KMS-11 (cell line): Measurements from ENCODE around the gene TBC1D14.

ENCODE experiments used
- H2AFZ ChIP-seq: fragments of 200-600 bp; sonication (generic); 2 replicates; pipeline ENCODE4 v1.6.1; 2016; ENCODE audit warnings: antibody characterized with exemption, mixed run types, low read depth
- H3K27ac ChIP-seq: fragments of 200-600 bp; sonication (generic); 2 replicates; pipeline ENCODE4 v1.6.1; 2016; ENCODE audit warnings: mild to moderate bottlenecking, mixed run types
- H3K27me3 ChIP-seq: fragments of 200-600 bp; sonication (generic); 2 replicates; pipeline ENCODE4 v1.6.1; 2017; ENCODE audit warnings: mild to moderate bottlenecking, low read depth, mixed run types, moderate library complexity; ENCODE audit not compliant: insufficient read depth
- H3K36me3 ChIP-seq: fragments of 200-600 bp; sonication (generic); 2 replicates; pipeline ENCODE4 v1.6.1; 2017; ENCODE audit warnings: mild to moderate bottlenecking, mixed run types; ENCODE audit not compliant: insufficient read depth
- H3K4me1 ChIP-seq: fragments of 200-600 bp; sonication (generic); 2 replicates; pipeline ENCODE4 v1.6.1; 2016; ENCODE audit warnings: mild to moderate bottlenecking, low read depth, mixed run types; ENCODE audit not compliant: poor library complexity, severe bottlenecking
- H3K4me2 ChIP-seq: fragments of 200-600 bp; sonication (generic); 2 replicates; pipeline ENCODE4 v1.7.0; 2016; ENCODE audit warnings: mild to moderate bottlenecking, mixed run types
- H3K4me3 ChIP-seq: fragments of 200-600 bp; sonication (generic); IDR thresholded peaks from 2 replicates; pipeline ENCODE4 v1.6.1; 2017; ENCODE audit warnings: low read depth, low read length, mixed read lengths; ENCODE audit not compliant: insufficient read depth
- H3K79me2 ChIP-seq: fragments of 200-600 bp; sonication (generic); 2 replicates; pipeline ENCODE4 v1.6.1; 2016; ENCODE audit warnings: low read depth, mixed run types; ENCODE audit not compliant: insufficient read depth
- H3K9ac ChIP-seq: fragments of 200-600 bp; sonication (generic); 2 replicates; pipeline ENCODE4 v1.6.1; 2016; ENCODE audit warnings: mild to moderate bottlenecking, mixed run types
- H4K20me1 ChIP-seq: fragments of 200-600 bp; sonication (generic); 2 replicates; pipeline ENCODE4 v1.6.1; 2016; ENCODE audit warnings: mild to moderate bottlenecking, mixed run types; ENCODE audit not compliant: insufficient read depth
- TF ChIP-seq, protein P1 (sequence below): fragments of 200-600 bp; sonication (generic); conservative IDR thresholded peaks from 2 replicates; pipeline ENCODE4 v1.6.1; 2017; ENCODE audit warnings: low read depth, mild to moderate bottlenecking, antibody characterized with exemption, low read length, moderate library complexity, mixed read lengths

Gene TBC1D14

DNA sequence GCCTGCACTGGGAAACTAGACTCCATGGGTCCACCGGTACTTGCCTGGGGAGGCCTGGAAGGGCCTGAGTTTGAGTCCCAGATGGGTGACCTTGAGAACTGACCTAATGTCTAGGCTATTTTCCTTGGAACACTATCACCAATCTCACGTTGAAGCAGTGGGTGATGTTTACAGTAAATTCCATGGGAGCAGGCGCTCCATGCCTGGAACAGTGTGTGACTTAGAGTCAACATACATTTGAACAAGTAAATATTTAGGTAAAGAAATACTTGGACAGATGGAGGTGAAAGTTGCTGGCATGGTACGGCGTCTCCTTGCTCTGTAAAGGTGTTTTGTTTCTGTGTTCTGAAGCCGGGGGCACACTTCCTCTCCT lies 47.5 kb downstream of the TBC1D14 start:
- no peaks in the 10 kb centered on the region for H3K79me2 ChIP-seq
- H3K4me2 ChIP-seq = no peak overlapping the region
- peaks cover 2% of the 10 kb centered on the region for H3K4me1 ChIP-seq
- H3K27me3 ChIP-seq = no peaks in the 10 kb centered on the region
- H3K27ac ChIP-seq = no peak overlapping the region
- no peak overlapping the region for H3K4me3 ChIP-seq
- TF ChIP-seq, protein P1, sequence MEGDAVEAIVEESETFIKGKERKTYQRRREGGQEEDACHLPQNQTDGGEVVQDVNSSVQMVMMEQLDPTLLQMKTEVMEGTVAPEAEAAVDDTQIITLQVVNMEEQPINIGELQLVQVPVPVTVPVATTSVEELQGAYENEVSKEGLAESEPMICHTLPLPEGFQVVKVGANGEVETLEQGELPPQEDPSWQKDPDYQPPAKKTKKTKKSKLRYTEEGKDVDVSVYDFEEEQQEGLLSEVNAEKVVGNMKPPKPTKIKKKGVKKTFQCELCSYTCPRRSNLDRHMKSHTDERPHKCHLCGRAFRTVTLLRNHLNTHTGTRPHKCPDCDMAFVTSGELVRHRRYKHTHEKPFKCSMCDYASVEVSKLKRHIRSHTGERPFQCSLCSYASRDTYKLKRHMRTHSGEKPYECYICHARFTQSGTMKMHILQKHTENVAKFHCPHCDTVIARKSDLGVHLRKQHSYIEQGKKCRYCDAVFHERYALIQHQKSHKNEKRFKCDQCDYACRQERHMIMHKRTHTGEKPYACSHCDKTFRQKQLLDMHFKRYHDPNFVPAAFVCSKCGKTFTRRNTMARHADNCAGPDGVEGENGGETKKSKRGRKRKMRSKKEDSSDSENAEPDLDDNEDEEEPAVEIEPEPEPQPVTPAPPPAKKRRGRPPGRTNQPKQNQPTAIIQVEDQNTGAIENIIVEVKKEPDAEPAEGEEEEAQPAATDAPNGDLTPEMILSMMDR = no peak
- H2AFZ ChIP-seq = no peak overlapping the region
- no peaks in the 10 kb centered on the region for H3K36me3 ChIP-seq
- no peak overlapping the region for H3K9ac ChIP-seq
- no peaks in the 10 kb centered on the region for H4K20me1 ChIP-seq

DNA sequence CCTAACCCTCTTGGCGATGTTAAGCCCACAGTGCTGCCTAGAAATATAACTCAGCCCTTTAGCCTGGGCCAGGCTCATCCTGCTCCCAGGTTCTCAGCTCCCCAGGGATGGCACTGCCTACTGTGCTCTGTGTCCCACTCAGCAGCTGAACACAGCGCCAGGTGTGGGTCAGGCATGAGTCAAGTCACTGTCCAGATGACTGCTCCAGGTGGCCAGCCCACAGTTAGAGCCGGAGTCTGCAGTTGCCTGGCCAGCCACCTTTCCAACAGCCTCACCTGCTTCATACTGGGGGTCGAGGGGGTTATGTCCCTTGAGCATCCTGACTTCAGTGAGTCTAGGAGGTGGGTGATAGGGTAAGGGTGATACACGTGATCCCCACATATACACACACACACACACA lies 48.4 kb downstream of the TBC1D14 start:
- H2AFZ ChIP-seq = no peak overlapping the region
- no peaks in the 10 kb centered on the region for H3K79me2 ChIP-seq
- H4K20me1 ChIP-seq = no peaks in the 10 kb centered on the region
- no peaks in the 10 kb centered on the region for H3K27me3 ChIP-seq
- no peak overlapping the region for H3K4me3 ChIP-seq
- H3K4me1 ChIP-seq = no peaks in the 10 kb centered on the region
- no peak overlapping the region for H3K27ac ChIP-seq
- H3K9ac ChIP-seq = no peak overlapping the region
- TF ChIP-seq, protein P1 = no peak
- H3K36me3 ChIP-seq = no peaks in the 10 kb centered on the region
- no peak overlapping the region for H3K4me2 ChIP-seq

DNA sequence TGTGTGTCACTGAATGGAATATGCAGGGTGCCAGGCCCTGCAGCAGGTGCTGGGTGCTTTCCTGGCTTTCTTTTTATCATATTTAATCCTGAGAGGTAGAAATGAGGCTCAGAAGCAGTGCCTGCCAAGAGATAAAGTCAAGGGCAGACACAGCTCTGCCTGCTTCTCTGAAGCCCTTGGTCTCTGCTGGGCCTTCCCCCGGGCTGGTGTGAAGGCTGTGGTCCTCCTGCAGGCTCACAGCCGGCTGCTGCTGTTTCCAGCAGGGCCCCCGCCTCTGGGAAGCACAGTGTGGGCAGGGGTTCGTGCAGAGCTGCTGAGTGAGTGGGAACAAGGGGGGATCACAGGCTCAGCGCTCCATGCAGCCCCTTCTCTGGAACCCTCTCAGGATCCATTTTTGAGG lies 49.6 kb downstream of the TBC1D14 start:
- no peaks in the 10 kb centered on the region for H3K27me3 ChIP-seq
- TF ChIP-seq, protein P1 = no peak
- H3K4me1 ChIP-seq = no peaks in the 10 kb centered on the region
- H2AFZ ChIP-seq = no peak overlapping the region
- H3K4me2 ChIP-seq = no peak overlapping the region
- no peak overlapping the region for H3K27ac ChIP-seq
- H3K9ac ChIP-seq = no peak overlapping the region
- no peak overlapping the region for H3K4me3 ChIP-seq
- no peaks in the 10 kb centered on the region for H3K36me3 ChIP-seq
- H3K79me2 ChIP-seq = no peaks in the 10 kb centered on the region
- H4K20me1 ChIP-seq = no peaks in the 10 kb centered on the region

DNA sequence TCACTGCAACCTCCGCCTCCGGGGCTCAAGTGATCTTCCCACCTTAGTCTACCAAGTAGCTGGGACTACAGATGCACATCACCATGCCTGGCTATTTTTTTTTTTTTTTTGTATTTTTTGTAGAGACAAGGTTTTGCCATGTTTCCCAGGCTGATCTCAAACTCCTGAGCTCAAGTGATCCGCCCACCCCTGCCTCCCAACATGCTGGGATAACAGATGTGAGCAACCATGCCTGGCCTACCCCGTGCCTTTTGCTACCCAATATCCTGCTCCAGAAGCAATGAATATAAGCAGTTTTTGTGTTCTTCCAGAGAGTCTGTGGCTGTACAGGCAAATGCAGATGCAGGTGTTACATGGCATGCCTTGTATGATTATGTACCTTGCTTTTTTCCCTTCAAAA lies 50.5 kb downstream of the TBC1D14 start:
- Histone ChIP-seq H3K36me3 (no peaks in the 10 kb centered on the region), H3K79me2 (no peaks in the 10 kb centered on the region), H3K27ac (no peak overlapping the region), H3K4me1 (no peaks in the 10 kb centered on the region), H3K27me3 (no peaks in the 10 kb centered on the region), H3K4me3 (no peak overlapping the region), H2AFZ (no peak overlapping the region), H3K4me2 (no peak overlapping the region), H3K9ac (no peak overlapping the region), H4K20me1 (no peaks in the 10 kb centered on the region)
- TF ChIP-seq, protein P1 = no peak
